Activated T-helper 1 cell treated with anti-CD3 and anti-CD28 coated beads, Interleukin-2, amount 50 U/mL, for 16 hours (primary cell): Measurements from ENCODE around the gene NOTUM.

Source experiments
- DNase-seq, 2 donors: peaks; one replicate each; pipeline ENCODE4 v3.0.0-alpha.2; 2020; ENCODE audit warnings: low read depth in 1 of 2, low spot score in 1 of 2

NOTUM gene

GRCh38 chr17:81978524-81979298, 17.7 kb upstream of the NOTUM start:
- DNase-seq = no peak

GRCh38 chr17:81977211-81977808, 16.3 kb upstream of the NOTUM start, which contains the start of gene ASPSCR1:
Gene ASPSCR1, plus strand, starts transcription at chr17:81977629. Its CDS starts 18 bp downstream, at chr17:81977647.
- DNase-seq = peak; percentile 79 to 88

- no peak for DNase-seq
These were observed 15.6 kb upstream of the NOTUM start for GRCh38 chr17:81976332-81977210.

- no peak for DNase-seq
These were observed 12.4 kb upstream of the NOTUM start for GRCh38 chr17:81973432-81973831.

- DNase-seq = no peak
These were observed 8.1 kb upstream of the NOTUM start for GRCh38 chr17:81968850-81969812.

- DNase-seq = no peak
These were observed 7.4 kb upstream of the NOTUM start for GRCh38 chr17:81968396-81968745.

GRCh38 chr17:81967533-81968395, 6.8 kb upstream of the NOTUM start:
- DNase-seq = peak; percentile 77 to 79

- DNase-seq = no peak
These were observed 6.2 kb upstream of the NOTUM start for GRCh38 chr17:81967244-81967532.

GRCh38 chr17:81966343-81967243, 5.6 kb upstream of the NOTUM start:
- no peak for DNase-seq

- no peak for DNase-seq
These were observed 3.3 kb upstream of the NOTUM start for GRCh38 chr17:81964081-81964849.

GRCh38 chr17:81962499-81963441, 1.8 kb upstream of the NOTUM start:
- DNase-seq = no peak

GRCh38 chr17:81961521-81962498, 823 bp upstream of the NOTUM start:
- DNase-seq = no peak

- no peak for DNase-seq
These were observed 643 bp downstream of the NOTUM start for GRCh38 chr17:81960130-81960958.

- peak; percentile 61 to 75 for DNase-seq
These were observed 1.4 kb downstream of the NOTUM start for GRCh38 chr17:81959362-81960129.
